HepG2 (cell line): ENCODE data around the gene NSFL1C. TPM values are rescaled to one million over a fixed set of nuclear protein-coding genes. Genes with fewer than 3 reads are reported as not detected.
"Not testable (repeated sequence)": the region's sequence is repeated elsewhere in the genome, so short reads cannot be mapped to it uniquely, and the experiment has no call there.

ENCODE experiments used
- ATAC-seq: fragments of 200-7000 bp; cut with Tn5 transposase; 3 replicates; pipeline ENCODE4 v1.9.1; 2020; ENCODE audit warnings: mild to moderate bottlenecking, moderate library complexity
- BruUV-seq: library from RNA; stranded (reverse); fragments of 400-500 nt; replicated peaks from 2 replicates; lab custom pipeline; 2021; lab: Mats Ljungman, UMichigan
- CTCF ChIA-PET: fragments of 300-600 bp; formaldehyde crosslinking; extraction: SDS; loops from one replicate; lab custom pipeline; 2021; ENCODE audit warnings: low total read pairs, inconsistent platforms, low intra/inter-chr PET ratio; lab: Yijun Ruan, JAX
- POLR2A ChIA-PET: fragments of 350-600 bp; sonication (Branson Sonifier 250); formaldehyde crosslinking; loops from one replicate; lab custom pipeline; 2020; ENCODE audit warnings: antibody characterized with exemption, inconsistent platforms; lab: Yijun Ruan, JAX
- DNase-seq: peaks from one replicate; pipeline ENCODE4 v3.0.0-alpha.2; 2015; ENCODE audit warnings: low spot score
- FAIRE-seq: peaks from 3 replicates; lab custom pipeline; 2011; peaks lifted over from hg19 to GRCh38; lab: Jason Lieb, UNC
- H2AFZ ChIP-seq: one replicate; pipeline ENCODE4 v1.6.1; 2011; ENCODE audit warnings: low read length, inconsistent platforms
- H3K27ac ChIP-seq: fragments of 300-600 bp; 3 replicates; pipeline ENCODE4 v1.8.0; 2011; ENCODE audit warnings: mixed run types, mild to moderate bottlenecking, mixed read lengths, low read length, inconsistent platforms; ENCODE audit not compliant: insufficient read depth; ENCODE audit errors: extremely low read length
- H3K27me3 ChIP-seq, 2 experiments: fragments of 200-600 bp in 1 of 2; 2 replicates in 1 of 2; 3 replicates in 1 of 2; pipeline versions ENCODE4 v1.6.0 to v1.8.0; 2011; ENCODE audit warnings: low read length in 2 of 2, mild to moderate bottlenecking in 2 of 2, moderate library complexity in 2 of 2, inconsistent platforms in 1 of 2; ENCODE audit not compliant: insufficient read depth in 2 of 2, control insufficient read depth in 1 of 2
- H3K36me3 ChIP-seq, 2 experiments: fragments of 200-600 bp in 1 of 2; replicated peaks in 1 of 2; 2 replicates in 1 of 2; 3 replicates in 1 of 2; pipeline versions ENCODE4 v1.5.1 to v1.8.0; 2011; ENCODE audit warnings: low read length in 2 of 2, inconsistent platforms in 1 of 2; ENCODE audit not compliant: insufficient read depth in 2 of 2, control insufficient read depth in 1 of 2
- H3K4me1 ChIP-seq: 2 replicates; pipeline ENCODE4 v1.5.1; 2012; ENCODE audit warnings: low read length, inconsistent platforms; ENCODE audit not compliant: insufficient read depth
- H3K4me2 ChIP-seq: 2 replicates; pipeline ENCODE4 v1.6.0; 2011; ENCODE audit warnings: low read depth, low read length, inconsistent platforms
- H3K4me3 ChIP-seq, 3 experiments: fragments of 200-600 bp in 1 of 3; sonication (generic), shearing (Covaris generic) in 1 of 3; replicated peaks in 1 of 3; 2 replicates each; pipeline ENCODE4 v1.5.1; 2011 to 2016; ENCODE audit warnings: low read length in 3 of 3, inconsistent platforms in 2 of 3, low read depth in 2 of 3, mild to moderate bottlenecking in 2 of 3, control low read depth in 1 of 3, mixed read lengths in 1 of 3; ENCODE audit not compliant: insufficient read depth in 1 of 3
- H3K79me2 ChIP-seq: one replicate; pipeline ENCODE4 v1.6.1; 2011; ENCODE audit warnings: low read length, inconsistent platforms; ENCODE audit not compliant: insufficient read depth
- H3K9ac ChIP-seq: 2 replicates; pipeline ENCODE4 v1.6.0; 2011; ENCODE audit warnings: mild to moderate bottlenecking, low read depth, low read length, inconsistent platforms; ENCODE audit not compliant: insufficient read depth
- H3K9me3 ChIP-seq: 2 replicates; pipeline ENCODE4 v1.5.1; 2012; ENCODE audit warnings: mild to moderate bottlenecking, low read length
- H4K20me1 ChIP-seq: 2 replicates; pipeline ENCODE4 v1.6.0; 2011; ENCODE audit warnings: inconsistent platforms, mild to moderate bottlenecking, low read length, moderate library complexity; ENCODE audit not compliant: insufficient read depth
- CEBPG ChIP-seq: IDR thresholded peaks from 2 replicates; pipeline ENCODE4 v1.6.1; 2016
- ESRRA ChIP-seq: sonication (generic); formaldehyde crosslinking; IDR thresholded peaks from 2 replicates; pipeline ENCODE4 v1.5.1; 2020; ENCODE audit warnings: mild to moderate bottlenecking, low read depth, missing genetic modification reagents
- GABPA ChIP-seq, 2 experiments: IDR thresholded peaks; 2 replicates each; pipeline ENCODE4 v1.6.1; 2011 to 2016; ENCODE audit warnings: low read depth in 2 of 2, low read length in 1 of 2, missing biosample characterization in 1 of 2, missing genetic modification characterization in 1 of 2
- HMG20A ChIP-seq: IDR thresholded peaks from 2 replicates; pipeline ENCODE4 v1.6.1; 2016; ENCODE audit warnings: borderline replicate concordance
- HNF4G ChIP-seq, 2 experiments: sonication (generic) in 1 of 2; formaldehyde crosslinking in 1 of 2; IDR thresholded peaks; 2 replicates each; pipeline versions ENCODE4 v1.4.0 to v1.6.1; 2011 to 2020; ENCODE audit warnings: borderline replicate concordance in 2 of 2, low read depth in 2 of 2, mild to moderate bottlenecking in 2 of 2, low read length in 1 of 2, missing genetic modification reagents in 1 of 2, moderate library complexity in 1 of 2
- HOXA5 ChIP-seq: sonication (generic); formaldehyde crosslinking; IDR thresholded peaks from 2 replicates; pipeline ENCODE4 v1.4.0; 2020; ENCODE audit warnings: missing genetic modification reagents
- MED1 ChIP-seq: sonication (generic); formaldehyde crosslinking; IDR thresholded peaks from 2 replicates; pipeline ENCODE4 v1.4.0; 2020; ENCODE audit warnings: missing genetic modification reagents
- PAXIP1 ChIP-seq: sonication (generic); formaldehyde crosslinking; conservative IDR thresholded peaks from 2 replicates; pipeline ENCODE4 v1.4.0; 2020; ENCODE audit warnings: mild to moderate bottlenecking, missing genetic modification reagents, moderate library complexity
- SKI ChIP-seq: fragments of 450-650 bp; IDR thresholded peaks from one replicate; pipeline ENCODE4 v1.6.1; 2018; ENCODE audit warnings: mild to moderate bottlenecking; ENCODE audit not compliant: partially characterized antibody
- SOX6 ChIP-seq, 2 experiments: fragments of 450-650 bp in 1 of 2; sonication (generic) in 1 of 2; formaldehyde crosslinking in 1 of 2; IDR thresholded peaks; 2 replicates each; pipeline versions ENCODE4 v1.4.0 to v1.6.1; 2017 to 2020; ENCODE audit warnings: antibody characterized with exemption in 1 of 2, mild to moderate bottlenecking in 1 of 2, missing genetic modification reagents in 1 of 2
- TBX3 ChIP-seq: fragments of 450-650 bp; IDR thresholded peaks from 2 replicates; pipeline ENCODE4 v1.6.1; 2017; ENCODE audit warnings: antibody characterized with exemption, mild to moderate bottlenecking, inconsistent platforms, borderline replicate concordance
- TEAD3 ChIP-seq: optimal IDR thresholded peaks from 2 replicates; pipeline ENCODE3; 2016; ENCODE audit warnings: borderline replicate concordance
- ZBTB39 ChIP-seq: sonication (generic); formaldehyde crosslinking; IDR thresholded peaks from 2 replicates; pipeline ENCODE4 v1.5.0; 2020; ENCODE audit warnings: missing genetic modification reagents
- ZNF761 ChIP-seq: sonication (generic); formaldehyde crosslinking; conservative IDR thresholded peaks from 2 replicates; pipeline ENCODE4 v1.4.0; 2020; ENCODE audit warnings: mild to moderate bottlenecking, missing genetic modification reagents
- WGBS: methylation state at CpG from one replicate; pipeline ENCODE4 v1.1.6; 2017; ENCODE audit warnings: low lambda C conversion rate; 5-methylcytosine and 5-hydroxymethylcytosine counted together
- in situ Hi-C: cut with HindIII; loops from 2 replicates; pipeline ENCODE4 v1.10.0; 2017; ENCODE audit warnings: low pct_unique_long_range_greater_than_20kb; ENCODE audit not compliant: extremely low pct_ligation_motif_present
- intact Hi-C: fragments of 100-400 bp; cut with micrococcal nuclease; formaldehyde crosslinking; loops from one replicate; pipeline ENCODE4 v1.10.0; 2022; ENCODE audit not compliant: unreplicated experiment
- polyA plus RNA-seq, 8 experiments: library from polyadenylated mRNA; depleted of rRNA in 3 of 8; stranded (reverse) in 7 of 8; unstranded in 1 of 8; fragments of >200 nt; fragmentation: Illumina TruSeq in 4 of 8; extraction: Trizol in 4 of 8; gene quantifications; 2 replicates each; pipeline versions ENCODE4 v1.2.1 to v1.2.3, GENCODE V29; 2011 to 2016; ENCODE audit warnings: low read depth in 4 of 8, missing spikeins in 1 of 8, mixed read lengths in 1 of 8; ENCODE audit not compliant: insufficient read depth in 1 of 8
- total RNA-seq, 5 experiments: library from RNA; depleted of rRNA; stranded (reverse); fragments of >200 nt; fragmentation: Illumina TruSeq; extraction: Trizol; gene quantifications; 2 replicates each; pipeline ENCODE4 v1.2.3, GENCODE V29; 2016; ENCODE audit warnings: low read depth in 1 of 5

NSFL1C gene
- total and polyA plus RNA-seq, 2 of the 13 experiments (the other 11 are each of a cell fraction or from before 2014, with no cell fraction given) = 22.9 to 62.7 TPM

GRCh38 chr20:1399678-1400366, 66.8 kb downstream of the NSFL1C start:
- intact Hi-C loops = loop anchor here (2.0 to 10.0 kb wide), 3 partner anchors 15 to 285 kb away; partner anchors contain the start of gene PSMF1
- H3K9me3 ChIP-seq; H3K36me3 ChIP-seq; FAIRE-seq; BruUV-seq; H3K79me2 ChIP-seq; in situ Hi-C loops; H3K4me3 ChIP-seq; H3K27ac ChIP-seq; H4K20me1 ChIP-seq; H3K9ac ChIP-seq; H2AFZ ChIP-seq; TF ChIP-seq SOX6 (IDR thresholded peaks at IDR 0.05); GABPA (IDR thresholded peaks at IDR 0.05; ENCODE audit: low read depth, low read length); HNF4G (CRISPR knock-in tag; IDR thresholded peaks at IDR 0.05; ENCODE audit: borderline replicate concordance, low read depth): not testable (repeated sequence)
- ChIA-PET CTCF (interaction anchor here (1.0 kb wide), 1 partner anchor 86 kb away, joined by 3 read pairs; no protein-coding TSS in a partner anchor), POLR2A (interaction anchor here (0.7 to 3.6 kb wide), 3 partner anchors 9 to 74 kb away, joined by 3 to 21 read pairs (median 3); no protein-coding TSS in a partner anchor)
- WGBS = 5% methylated on average over 8 of the region's 8 CpGs
- Histone ChIP-seq H3K27me3 (peaks cover 0 to 27% of the 10 kb centered on the region in 2 experiments; a peak in 2 of 5 replicates), H3K4me1 (peaks cover 46% of the 10 kb centered on the region), H3K4me2 (peak overlapping the region; percentile 60)
- peak; percentile 40 for ATAC-seq
- peak; percentile 68 for DNase-seq
- TF ChIP-seq ZBTB39 (CRISPR knock-in tag) (0 out of 2 replicates have a peak, but pooled peaks have one; percentile 27), SOX6 (CRISPR knock-in tag; IDR thresholded peaks at IDR 0.05) (peak; percentile 71), MED1 (CRISPR knock-in tag) (peak; percentile 41; the same call in 1 of the 2 replicates), HMG20A (CRISPR knock-in tag) (peak; percentile 17; the same call in 1 of the 2 replicates), TBX3 (peak; percentile 37; the same call in 1 of the 2 replicates), PAXIP1 (CRISPR knock-in tag) (peak; percentile 66), SKI (peak; percentile 21), ESRRA (CRISPR knock-in tag) (0 out of 2 replicates have a peak, but pooled peaks have one; percentile 65), TEAD3 (CRISPR knock-in tag) (peak; percentile 43), HOXA5 (peak; percentile 49; the same call in 1 of the 2 replicates), GABPA (CRISPR knock-in tag; IDR thresholded peaks at IDR 0.05; ENCODE audit: low read depth) (0 out of 2 replicates have a peak, but pooled peaks have one; percentile 7), HNF4G (IDR thresholded peaks at IDR 0.05; ENCODE audit: borderline replicate concordance, low read depth, low read length) (peak; percentile 12; the same call in 1 of the 2 replicates), ZNF761 (CRISPR knock-in tag) (0 out of 2 replicates have a peak, but pooled peaks have one; percentile 45), CEBPG (CRISPR knock-in tag) (peak; percentile 34; the same call in 1 of the 2 replicates)
